Mesenchymal stem cell (in vitro differentiated cells and primary cell): ENCODE measurements around the gene KRT86.

ENCODE experiments used
- DNase-seq: peaks from one replicate; pipeline ENCODE4 v3.0.0-alpha.2; 2013
- H2AFZ ChIP-seq: one replicate; pipeline ENCODE4 v1.6.1; 2013; ENCODE audit warnings: low read depth, mild to moderate bottlenecking, control low read depth, inconsistent platforms, low read length, moderate library complexity
- H2AK5ac ChIP-seq: 2 replicates; pipeline ENCODE4 v1.6.1; 2013; ENCODE audit warnings: low read length, moderate library complexity, mild to moderate bottlenecking, inconsistent platforms; ENCODE audit not compliant: severe bottlenecking
- H2BK120ac ChIP-seq: one replicate; pipeline ENCODE4 v1.6.1; 2013; ENCODE audit warnings: low read depth, mild to moderate bottlenecking, inconsistent platforms, low read length, moderate library complexity
- H2BK12ac ChIP-seq, 2 experiments: one replicate each; pipeline ENCODE4 v1.6.1; 2013; ENCODE audit warnings: inconsistent platforms in 2 of 2, low read length in 2 of 2, mild to moderate bottlenecking in 2 of 2, moderate library complexity in 2 of 2, control low read depth in 1 of 2
- H2BK15ac ChIP-seq: one replicate; pipeline ENCODE4 v1.6.1; 2013; ENCODE audit warnings: mild to moderate bottlenecking, low read depth, inconsistent platforms; ENCODE audit not compliant: poor library complexity, severe bottlenecking
- H2BK5ac ChIP-seq: 2 replicates; pipeline ENCODE4 v1.6.1; 2013; ENCODE audit warnings: low read depth, mild to moderate bottlenecking, low read length, control low read depth, inconsistent platforms; ENCODE audit not compliant: poor library complexity, severe bottlenecking
- H3K14ac ChIP-seq, 2 experiments: one replicate each; pipeline ENCODE4 v1.6.1; 2013; ENCODE audit warnings: inconsistent platforms in 2 of 2, low read length in 2 of 2, control low read depth in 1 of 2, mild to moderate bottlenecking in 1 of 2, moderate library complexity in 1 of 2
- H3K18ac ChIP-seq, 2 experiments: one replicate each; pipeline ENCODE4 v1.6.1; 2013; ENCODE audit warnings: inconsistent platforms in 2 of 2, low read length in 2 of 2, control low read depth in 1 of 2, low read depth in 1 of 2, mild to moderate bottlenecking in 1 of 2
- H3K23ac ChIP-seq, 2 experiments: one replicate each; pipeline ENCODE4 v1.6.1; 2013; ENCODE audit warnings: inconsistent platforms in 2 of 2, low read length in 2 of 2, mild to moderate bottlenecking in 2 of 2, moderate library complexity in 2 of 2, control low read depth in 1 of 2
- H3K27ac ChIP-seq: 2 replicates; pipeline ENCODE4 v1.5.1; 2013; ENCODE audit warnings: mild to moderate bottlenecking, moderate library complexity, low read length, control low read depth, inconsistent platforms; ENCODE audit not compliant: poor library complexity, severe bottlenecking
- H3K27me3 ChIP-seq, 2 experiments: 2 replicates each; pipeline versions ENCODE4 v1.6.1 to v1.7.0; 2013; ENCODE audit warnings: low read length in 2 of 2, mild to moderate bottlenecking in 2 of 2, moderate library complexity in 2 of 2, control low read depth in 1 of 2, inconsistent platforms in 1 of 2; ENCODE audit not compliant: control insufficient read depth in 1 of 2, insufficient read depth in 1 of 2
- H3K36me3 ChIP-seq, 2 experiments: 2 replicates each; pipeline versions ENCODE4 v1.6.1 to v1.7.0; 2013; ENCODE audit warnings: low read length in 2 of 2, control low read depth in 1 of 2, inconsistent platforms in 1 of 2, low read depth in 1 of 2, mild to moderate bottlenecking in 1 of 2; ENCODE audit not compliant: insufficient read depth in 2 of 2, control insufficient read depth in 1 of 2
- H3K4ac ChIP-seq, 2 experiments: one replicate each; pipeline ENCODE4 v1.6.1; 2013; ENCODE audit warnings: inconsistent platforms in 2 of 2, low read length in 2 of 2, mild to moderate bottlenecking in 2 of 2, moderate library complexity in 2 of 2, control low read depth in 1 of 2, low read depth in 1 of 2
- H3K4me1 ChIP-seq: 2 replicates; pipeline ENCODE4 v1.6.1; 2013; ENCODE audit warnings: low read depth, low read length, control low read depth; ENCODE audit not compliant: control insufficient read depth, insufficient read depth
- H3K4me2 ChIP-seq: 2 replicates; pipeline ENCODE4 v1.6.1; 2013; ENCODE audit warnings: low read length, mild to moderate bottlenecking, inconsistent platforms; ENCODE audit not compliant: poor library complexity, severe bottlenecking
- H3K4me3 ChIP-seq, 2 experiments: 2 replicates each; pipeline versions ENCODE4 v1.5.1 to v1.7.0; 2013; ENCODE audit warnings: low read length in 2 of 2, mild to moderate bottlenecking in 2 of 2, control low read depth in 1 of 2, low read depth in 1 of 2; ENCODE audit not compliant: insufficient read depth in 1 of 2
- H3K79me1 ChIP-seq: replicated peaks from 2 replicates; pipeline ENCODE4 v1.6.1; 2013; ENCODE audit warnings: mild to moderate bottlenecking, control low read depth, low read length, inconsistent platforms; ENCODE audit not compliant: poor library complexity, severe bottlenecking
- H3K9ac ChIP-seq: 2 replicates; pipeline ENCODE4 v1.7.0; 2013; ENCODE audit warnings: mild to moderate bottlenecking, low read length, moderate library complexity
- H3K9me3 ChIP-seq: 2 replicates; pipeline ENCODE4 v1.7.0; 2013; ENCODE audit warnings: mild to moderate bottlenecking, low read length; ENCODE audit not compliant: control insufficient read depth
- H4K8ac ChIP-seq: one replicate; pipeline ENCODE4 v1.6.1; 2013; ENCODE audit warnings: inconsistent platforms, mild to moderate bottlenecking, low read length, moderate library complexity
- H4K91ac ChIP-seq: one replicate; pipeline ENCODE4 v1.6.1; 2013; ENCODE audit warnings: mild to moderate bottlenecking, low read length, inconsistent platforms
- WGBS: methylation state at CpG from one replicate; pipeline ENCODE4 v1.1.7; 2013; ENCODE audit warnings: mixed read lengths; 5-methylcytosine and 5-hydroxymethylcytosine counted together

The KRT86 gene

DNA sequence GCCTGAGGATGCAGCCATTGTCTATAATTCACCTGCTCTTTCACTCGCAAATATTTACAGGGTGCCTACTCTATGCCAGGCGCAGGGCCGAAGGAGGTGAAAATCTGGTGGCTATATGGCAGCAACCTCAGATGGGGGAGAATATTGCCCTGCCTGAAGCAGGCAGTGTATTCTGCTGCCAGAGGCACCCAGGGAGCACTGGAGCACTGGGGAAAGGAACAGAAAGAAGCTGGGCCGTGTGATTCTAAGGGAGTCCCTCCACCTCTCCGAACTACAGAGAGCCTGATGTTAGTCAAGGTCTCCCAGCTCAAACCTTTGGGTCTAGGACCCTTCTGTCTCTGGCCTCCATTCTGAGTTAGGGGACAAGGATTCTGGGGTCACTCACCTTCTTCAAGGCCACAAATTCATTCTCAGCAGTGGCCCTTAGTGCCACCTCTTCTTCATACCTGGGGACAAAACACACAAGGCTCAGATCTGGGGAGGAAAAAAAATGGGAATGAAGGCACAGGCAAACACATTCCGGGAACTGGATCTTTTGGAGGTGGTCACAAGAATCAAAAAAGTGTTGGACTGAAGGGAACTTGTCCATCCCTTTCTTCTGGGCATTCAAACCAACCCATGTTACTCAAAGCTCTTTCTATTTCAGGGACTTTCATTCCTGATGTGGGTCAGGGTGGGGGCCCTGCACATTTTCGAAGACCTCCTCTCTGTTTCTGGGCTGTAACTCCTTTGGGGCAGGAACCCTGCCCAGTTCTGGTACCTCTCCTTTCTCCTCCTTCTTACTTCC is 19.3 kb upstream of the KRT86 start:
- no peak overlapping the region for H2AK5ac ChIP-seq
- no peak overlapping the region for H2AFZ ChIP-seq
- no peak overlapping the region for H3K18ac ChIP-seq
- no peak overlapping the region for H2BK120ac ChIP-seq
- H3K27me3 ChIP-seq: peaks cover 6 to 88% of the 10 kb centered on the region in 2 experiments
- H3K4me3 ChIP-seq: no peak overlapping the region
- H3K9me3 ChIP-seq: no peaks in the 10 kb centered on the region
- H3K36me3 ChIP-seq: no peaks in the 10 kb centered on the region
- H3K79me1 ChIP-seq: no peaks in the 10 kb centered on the region
- H3K4me1 ChIP-seq: peaks cover 27% of the 10 kb centered on the region
- no peak overlapping the region for H3K4ac ChIP-seq
- no peak overlapping the region for H2BK15ac ChIP-seq
- no peak overlapping the region for H4K8ac ChIP-seq
- no peak overlapping the region for H3K14ac ChIP-seq
- H2BK5ac ChIP-seq: no peak overlapping the region
- H3K4me2 ChIP-seq: no peak overlapping the region
- 74% methylated on average over 6 of the region's 7 CpGs for WGBS
- H3K23ac ChIP-seq: no peak overlapping the region
- H3K27ac ChIP-seq: no peak overlapping the region
- no peak overlapping the region for H3K9ac ChIP-seq
- DNase-seq: no peak
- no peak overlapping the region for H2BK12ac ChIP-seq
- no peak overlapping the region for H4K91ac ChIP-seq

DNA sequence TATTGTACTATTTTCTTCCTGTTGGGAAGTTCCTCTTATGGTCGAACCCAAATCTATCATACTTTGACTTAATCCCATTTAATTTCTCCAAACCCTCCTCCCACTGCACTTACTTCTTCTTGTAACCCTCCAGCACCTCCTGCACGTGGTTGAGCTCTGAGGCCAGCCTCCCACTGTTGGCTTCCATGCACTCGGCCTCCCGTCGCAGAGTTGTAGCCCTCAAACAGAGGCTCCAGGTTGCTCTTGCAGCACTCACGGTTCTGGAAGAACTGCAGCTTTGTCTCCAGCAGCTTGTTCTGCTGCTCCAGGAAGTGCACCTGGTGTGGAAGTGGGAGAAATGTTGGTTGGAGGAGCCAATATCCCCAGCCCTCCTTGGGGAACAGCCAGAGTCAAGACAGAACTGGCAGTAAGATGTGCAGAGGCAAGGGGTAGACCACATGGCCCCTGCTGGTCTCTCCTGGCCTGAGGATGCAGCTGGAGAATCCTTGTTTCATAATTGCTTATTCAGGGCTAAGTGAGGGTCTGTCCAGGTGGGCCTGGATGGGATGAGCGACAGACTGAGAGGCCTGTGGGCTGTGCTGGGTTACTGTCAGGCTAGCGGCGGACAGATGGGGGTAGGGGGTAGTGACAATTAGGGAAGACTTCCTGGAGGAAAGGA is 18.4 kb upstream of the KRT86 start:
- Histone ChIP-seq H3K9ac (no peak overlapping the region), H2BK15ac (no peak overlapping the region), H2BK5ac (no peak overlapping the region), H3K14ac (no peak overlapping the region), H3K4me3 (no peak overlapping the region), H4K91ac (no peak overlapping the region), H3K79me1 (no peaks in the 10 kb centered on the region), H3K4ac (no peak overlapping the region), H3K23ac (no peak overlapping the region), H3K4me2 (no peak overlapping the region), H3K18ac (no peak overlapping the region), H2AFZ (no peak overlapping the region), H3K4me1 (peaks cover 22% of the 10 kb centered on the region), H2BK120ac (no peak overlapping the region), H3K27me3 (peaks cover 6 to 90% of the 10 kb centered on the region in 2 experiments), H2BK12ac (no peak overlapping the region), H2AK5ac (peak overlapping the region; percentile 55), H3K27ac (no peak overlapping the region), H3K36me3 (no peaks in the 10 kb centered on the region), H3K9me3 (no peaks in the 10 kb centered on the region), H4K8ac (no peak overlapping the region)
- DNase-seq: no peak
- 75% methylated on average over 9 of the region's 9 CpGs for WGBS

DNA sequence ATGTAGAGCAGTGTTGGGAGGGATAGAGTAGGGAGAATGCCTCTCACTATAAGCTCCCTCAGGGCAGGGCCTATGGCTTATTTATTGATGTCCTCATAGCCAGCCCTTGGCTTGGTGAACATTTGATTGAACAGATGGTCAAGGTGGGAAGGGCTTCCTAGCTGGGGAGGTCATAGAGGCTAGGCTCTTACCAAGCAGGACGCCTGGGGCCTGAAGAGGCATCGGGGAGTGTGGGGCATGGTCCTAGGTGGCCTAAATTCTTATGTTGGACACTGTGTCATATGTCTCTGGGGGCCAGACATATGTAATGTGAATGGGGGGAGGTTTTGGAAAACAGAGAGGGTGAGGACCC is 17.9 kb upstream of the KRT86 start:
- Histone ChIP-seq H2AK5ac (no peak overlapping the region), H3K27ac (no peak overlapping the region), H4K8ac (no peak overlapping the region), H3K9ac (no peak overlapping the region), H2AFZ (no peak overlapping the region), H2BK15ac (no peak overlapping the region), H4K91ac (no peak overlapping the region), H3K4me1 (peaks cover 25% of the 10 kb centered on the region), H3K79me1 (no peaks in the 10 kb centered on the region), H3K9me3 (no peaks in the 10 kb centered on the region), H3K23ac (no peak overlapping the region), H2BK12ac (no peak overlapping the region), H2BK120ac (no peak overlapping the region), H3K18ac (no peak overlapping the region), H2BK5ac (no peak overlapping the region), H3K14ac (no peak overlapping the region), H3K4ac (no peak overlapping the region), H3K27me3 (peaks cover 6 to 91% of the 10 kb centered on the region in 2 experiments), H3K4me2 (no peak overlapping the region), H3K4me3 (no peak overlapping the region), H3K36me3 (no peaks in the 10 kb centered on the region)
- WGBS: 57% methylated on average over 2 of the region's 2 CpGs
- DNase-seq: no peak

DNA sequence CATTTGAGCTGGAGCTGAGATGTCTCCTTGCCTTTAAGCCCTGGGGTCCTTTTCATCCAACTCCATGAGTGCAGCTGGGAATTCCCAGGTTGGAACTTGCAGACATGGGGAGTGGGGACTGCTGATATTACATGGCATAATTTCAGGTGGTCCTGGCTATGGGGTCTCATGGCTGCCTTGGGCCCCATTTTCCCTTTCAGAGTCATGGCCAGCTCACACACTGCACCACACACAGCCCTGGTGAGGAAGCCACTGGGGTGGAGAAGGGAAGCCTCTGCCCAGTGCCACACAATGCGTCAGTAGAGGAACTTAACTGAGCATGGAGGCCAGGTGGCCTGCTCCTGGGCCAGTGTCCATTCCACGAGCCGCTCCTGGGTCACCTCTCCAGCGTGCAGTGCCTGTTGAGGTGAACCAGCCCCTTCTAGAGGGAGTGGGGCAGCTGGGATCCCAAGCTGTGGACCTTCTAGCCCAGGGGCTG is 17.3 kb upstream of the KRT86 start:
- Histone ChIP-seq H3K4me1 (peaks cover 24% of the 10 kb centered on the region), H3K9ac (no peak overlapping the region), H3K79me1 (no peaks in the 10 kb centered on the region), H3K4me2 (no peak overlapping the region), H2BK15ac (no peak overlapping the region), H3K36me3 (no peaks in the 10 kb centered on the region), H3K9me3 (no peaks in the 10 kb centered on the region), H2BK120ac (no peak overlapping the region), H2BK12ac (no peak overlapping the region), H4K8ac (no peak overlapping the region), H2AFZ (no peak overlapping the region), H2AK5ac (no peak overlapping the region), H3K4ac (no peak overlapping the region), H3K14ac (no peak overlapping the region), H4K91ac (no peak overlapping the region), H3K27ac (no peak overlapping the region), H3K4me3 (no peak overlapping the region), H3K23ac (no peak overlapping the region), H2BK5ac (no peak overlapping the region), H3K27me3 (peaks cover 6 to 91% of the 10 kb centered on the region in 2 experiments), H3K18ac (no peak overlapping the region)
- 95% methylated on average over 4 of the region's 4 CpGs for WGBS
- no peak for DNase-seq
